ENCODE measurements around the gene PTPRK.

PTPRK gene

GRCh38 chr6:128073389-128073788, 447.0 kb downstream of the PTPRK start:
- Histone ChIP-seq H3K4me2 (ENCODE audit: low read length) (no peak overlapping the region), H3K36me3 (ENCODE audit: insufficient read depth, low read length) (peaks cover 8% of the 10 kb centered on the region), H3K9ac (ENCODE audit: low read depth, low read length) (no peak overlapping the region), H3K4me3 (ENCODE audit: low read length) (no peak overlapping the region), H3K27me3 (ENCODE audit: control insufficient read depth, insufficient read depth, low read length) (no peaks in the 10 kb centered on the region), H3K9me3 (replicated peaks; ENCODE audit: low read length) (no peaks in the 10 kb centered on the region), H3K4me1 (ENCODE audit: control insufficient read depth, insufficient read depth, low read length) (peaks cover 7% of the 10 kb centered on the region)

GRCh38 chr6:128071212-128071611, 449.2 kb downstream of the PTPRK start:
- Histone ChIP-seq H3K4me2 (ENCODE audit: low read length) (no peak overlapping the region), H3K4me1 (ENCODE audit: control insufficient read depth, insufficient read depth, low read length) (peaks cover 12% of the 10 kb centered on the region), H3K36me3 (ENCODE audit: insufficient read depth, low read length) (peaks cover 7% of the 10 kb centered on the region), H3K4me3 (ENCODE audit: low read length) (no peak overlapping the region), H3K27me3 (ENCODE audit: control insufficient read depth, insufficient read depth, low read length) (no peaks in the 10 kb centered on the region), H3K9ac (ENCODE audit: low read depth, low read length) (no peak overlapping the region), H3K9me3 (replicated peaks; ENCODE audit: low read length) (no peaks in the 10 kb centered on the region)

- H3K27me3 ChIP-seq (ENCODE audit: control insufficient read depth, insufficient read depth, low read length) = no peaks in the 10 kb centered on the region
- peaks cover 7% of the 10 kb centered on the region for H3K36me3 ChIP-seq (ENCODE audit: insufficient read depth, low read length)
- H3K4me1 ChIP-seq (ENCODE audit: control insufficient read depth, insufficient read depth, low read length) = peaks cover 12% of the 10 kb centered on the region
- no peak overlapping the region for H3K4me3 ChIP-seq (ENCODE audit: low read length)
- H3K9ac ChIP-seq (ENCODE audit: low read depth, low read length) = no peak overlapping the region
- H3K9me3 ChIP-seq (replicated peaks; ENCODE audit: low read length) = no peaks in the 10 kb centered on the region
- no peak overlapping the region for H3K4me2 ChIP-seq (ENCODE audit: low read length)
Measured at GRCh38 chr6:128070406-128070805, 450.0 kb downstream of the PTPRK start.

GRCh38 chr6:128069188-128069587, 451.2 kb downstream of the PTPRK start:
- H3K9me3 ChIP-seq (replicated peaks; ENCODE audit: low read length) = no peaks in the 10 kb centered on the region

GRCh38 chr6:128068119-128068479, 452.3 kb downstream of the PTPRK start:
- Histone ChIP-seq H3K36me3 (ENCODE audit: insufficient read depth, low read length) (peaks cover 10% of the 10 kb centered on the region), H3K4me2 (ENCODE audit: low read length) (no peak overlapping the region), H3K9ac (ENCODE audit: low read depth, low read length) (no peak overlapping the region), H3K4me1 (ENCODE audit: control insufficient read depth, insufficient read depth, low read length) (peaks cover 12% of the 10 kb centered on the region), H3K4me3 (ENCODE audit: low read length) (no peak overlapping the region), H3K9me3 (replicated peaks; ENCODE audit: low read length) (no peaks in the 10 kb centered on the region), H3K27me3 (ENCODE audit: control insufficient read depth, insufficient read depth, low read length) (no peaks in the 10 kb centered on the region)

More at GRCh38 chr6:128069188-128069587, 451.2 kb downstream of the PTPRK start:
- Histone ChIP-seq H3K27me3 (ENCODE audit: control insufficient read depth, insufficient read depth, low read length) (no peaks in the 10 kb centered on the region), H3K4me1 (ENCODE audit: control insufficient read depth, insufficient read depth, low read length) (peaks cover 12% of the 10 kb centered on the region), H3K9ac (ENCODE audit: low read depth, low read length) (no peak overlapping the region), H3K4me2 (ENCODE audit: low read length) (no peak overlapping the region), H3K36me3 (ENCODE audit: insufficient read depth, low read length) (peaks cover 10% of the 10 kb centered on the region), H3K4me3 (ENCODE audit: low read length) (no peak overlapping the region)

GRCh38 chr6:128067446-128068118, 452.8 kb downstream of the PTPRK start:
- Histone ChIP-seq H3K4me1 (ENCODE audit: control insufficient read depth, insufficient read depth, low read length) (peaks cover 12% of the 10 kb centered on the region), H3K4me3 (ENCODE audit: low read length) (no peak overlapping the region), H3K9me3 (replicated peaks; ENCODE audit: low read length) (no peaks in the 10 kb centered on the region), H3K4me2 (ENCODE audit: low read length) (no peak overlapping the region), H3K36me3 (ENCODE audit: insufficient read depth, low read length) (peaks cover 10% of the 10 kb centered on the region), H3K27me3 (ENCODE audit: control insufficient read depth, insufficient read depth, low read length) (no peaks in the 10 kb centered on the region), H3K9ac (ENCODE audit: low read depth, low read length) (no peak overlapping the region)

- Histone ChIP-seq H3K36me3 (ENCODE audit: insufficient read depth, low read length) (peaks cover 10% of the 10 kb centered on the region), H3K27me3 (ENCODE audit: control insufficient read depth, insufficient read depth, low read length) (no peaks in the 10 kb centered on the region), H3K4me1 (ENCODE audit: control insufficient read depth, insufficient read depth, low read length) (peaks cover 12% of the 10 kb centered on the region), H3K4me2 (ENCODE audit: low read length) (no peak overlapping the region), H3K9ac (ENCODE audit: low read depth, low read length) (no peak overlapping the region), H3K4me3 (ENCODE audit: low read length) (no peak overlapping the region), H3K9me3 (replicated peaks; ENCODE audit: low read length) (no peaks in the 10 kb centered on the region)
Measured at GRCh38 chr6:128065072-128065471, 455.3 kb downstream of the PTPRK start.

- Histone ChIP-seq H3K9me3 (replicated peaks; ENCODE audit: low read length) (no peaks in the 10 kb centered on the region), H3K9ac (ENCODE audit: low read depth, low read length) (no peak overlapping the region), H3K4me1 (ENCODE audit: control insufficient read depth, insufficient read depth, low read length) (peaks cover 9% of the 10 kb centered on the region), H3K4me2 (ENCODE audit: low read length) (no peak overlapping the region), H3K27me3 (ENCODE audit: control insufficient read depth, insufficient read depth, low read length) (no peaks in the 10 kb centered on the region), H3K4me3 (ENCODE audit: low read length) (no peak overlapping the region), H3K36me3 (ENCODE audit: insufficient read depth, low read length) (peaks cover 10% of the 10 kb centered on the region)
Measured at GRCh38 chr6:128064540-128064895, 455.9 kb downstream of the PTPRK start.

- Histone ChIP-seq H3K4me3 (ENCODE audit: low read length) (no peak overlapping the region), H3K36me3 (ENCODE audit: insufficient read depth, low read length) (peaks cover 14% of the 10 kb centered on the region), H3K27me3 (ENCODE audit: control insufficient read depth, insufficient read depth, low read length) (no peaks in the 10 kb centered on the region), H3K4me2 (ENCODE audit: low read length) (no peak overlapping the region), H3K9me3 (replicated peaks; ENCODE audit: low read length) (no peaks in the 10 kb centered on the region), H3K9ac (ENCODE audit: low read depth, low read length) (no peak overlapping the region), H3K4me1 (ENCODE audit: control insufficient read depth, insufficient read depth, low read length) (peaks cover 5% of the 10 kb centered on the region)
Measured at GRCh38 chr6:128063850-128064539, 456.4 kb downstream of the PTPRK start.

- H3K4me2 ChIP-seq (ENCODE audit: low read length) = no peak overlapping the region
- H3K27me3 ChIP-seq (ENCODE audit: control insufficient read depth, insufficient read depth, low read length) = no peaks in the 10 kb centered on the region
- no peaks in the 10 kb centered on the region for H3K9me3 ChIP-seq (replicated peaks; ENCODE audit: low read length)
- no peak overlapping the region for H3K9ac ChIP-seq (ENCODE audit: low read depth, low read length)
- no peak overlapping the region for H3K4me3 ChIP-seq (ENCODE audit: low read length)
- H3K36me3 ChIP-seq (ENCODE audit: insufficient read depth, low read length) = peaks cover 15% of the 10 kb centered on the region
- H3K4me1 ChIP-seq (ENCODE audit: control insufficient read depth, insufficient read depth, low read length) = peaks cover 6% of the 10 kb centered on the region
Measured at GRCh38 chr6:128062882-128063603, 457.4 kb downstream of the PTPRK start.

GRCh38 chr6:128057946-128058345, 462.5 kb downstream of the PTPRK start:
- H3K27me3 ChIP-seq (ENCODE audit: control insufficient read depth, insufficient read depth, low read length) = no peaks in the 10 kb centered on the region
- no peak overlapping the region for H3K9ac ChIP-seq (ENCODE audit: low read depth, low read length)
- H3K9me3 ChIP-seq (replicated peaks; ENCODE audit: low read length) = no peaks in the 10 kb centered on the region
- H3K36me3 ChIP-seq (ENCODE audit: insufficient read depth, low read length) = peaks cover 5% of the 10 kb centered on the region
- H3K4me2 ChIP-seq (ENCODE audit: low read length) = no peak overlapping the region
- peaks cover 13% of the 10 kb centered on the region for H3K4me1 ChIP-seq (ENCODE audit: control insufficient read depth, insufficient read depth, low read length)
- H3K4me3 ChIP-seq (ENCODE audit: low read length) = no peak overlapping the region
